SU-DHL-6 (cell line): ENCODE data around the gene VSX1.

Experiments used
- H2AFZ ChIP-seq: fragments of 200-600 bp; sonication (generic); 2 replicates; pipeline ENCODE4 v1.6.1; 2014; ENCODE audit warnings: low read depth, mild to moderate bottlenecking, moderate library complexity, mixed read lengths, antibody characterized with exemption, low read length; ENCODE audit not compliant: severe bottlenecking
- H3F3A ChIP-seq: fragments of 200-600 bp; shearing (Covaris generic); 2 replicates; pipeline ENCODE4 v1.6.0; 2016; ENCODE audit warnings: antibody characterized with exemption, mild to moderate bottlenecking; ENCODE audit not compliant: insufficient read depth
- H3K27ac ChIP-seq: fragments of 200-600 bp; sonication (generic); 2 replicates; pipeline ENCODE4 v1.5.1; 2016; ENCODE audit warnings: low read depth, mild to moderate bottlenecking, low read length, moderate library complexity, mixed read lengths
- H3K27me3 ChIP-seq: fragments of 200-600 bp; sonication (generic), shearing (Covaris generic); 2 replicates; pipeline ENCODE4 v1.6.0; 2014; ENCODE audit warnings: mild to moderate bottlenecking, low read length
- H3K36me3 ChIP-seq: fragments of 200-600 bp; sonication (generic); 2 replicates; pipeline ENCODE4 v1.6.1; 2014; ENCODE audit warnings: mild to moderate bottlenecking, low read length, mixed read lengths
- H3K4me2 ChIP-seq: fragments of 300-600, 200-600 bp; shearing (Covaris generic), sonication (generic); 2 replicates; pipeline ENCODE4 v1.6.0; 2014; ENCODE audit warnings: low read length, low read depth, mild to moderate bottlenecking; ENCODE audit not compliant: poor library complexity, severe bottlenecking
- H3K4me3 ChIP-seq: fragments of 200-600 bp; sonication (generic); 2 replicates; pipeline ENCODE4 v1.5.1; 2014; ENCODE audit warnings: antibody characterized with exemption, low read length, mild to moderate bottlenecking, mixed read lengths; ENCODE audit not compliant: insufficient read depth, poor library complexity, severe bottlenecking
- H3K79me2 ChIP-seq: fragments of 200-600 bp; sonication (generic); 2 replicates; pipeline ENCODE4 v1.6.1; 2014; ENCODE audit warnings: mild to moderate bottlenecking, low read length, moderate library complexity; ENCODE audit not compliant: insufficient read depth
- H3K9ac ChIP-seq: fragments of 200-600 bp; sonication (generic); 2 replicates; pipeline ENCODE4 v1.7.0; 2014; ENCODE audit warnings: mild to moderate bottlenecking, low read length
- H3K9me2 ChIP-seq: fragments of 200-600 bp; sonication (generic); replicated peaks from 2 replicates; pipeline ENCODE4 v1.6.1; 2014; ENCODE audit warnings: low read length; ENCODE audit not compliant: insufficient read depth
- H3K9me3 ChIP-seq: fragments of 200-600 bp; sonication (generic); 2 replicates; pipeline ENCODE4 v1.6.1; 2014; ENCODE audit warnings: low read length, mixed read lengths; ENCODE audit not compliant: insufficient read depth
- H4K20me1 ChIP-seq: fragments of 200-600 bp; sonication (generic); 2 replicates; pipeline ENCODE4 v1.6.1; 2014; ENCODE audit warnings: low read depth, mild to moderate bottlenecking, antibody characterized with exemption, low read length, moderate library complexity, mixed read lengths
- EZH2phosphoT487 ChIP-seq: fragments of 200-600 bp; sonication (generic), shearing (Covaris generic); conservative IDR thresholded peaks from 2 replicates; pipeline ENCODE4 v1.6.1; 2018; ENCODE audit warnings: mild to moderate bottlenecking, antibody characterized with exemption, low read length, moderate library complexity, mixed read lengths
- TF ChIP-seq, protein P1 (sequence below): fragments of 200-600 bp; sonication (generic); IDR thresholded peaks from one replicate; pipeline ENCODE4 v1.5.1; 2017; ENCODE audit warnings: antibody characterized with exemption, mild to moderate bottlenecking, low read length, moderate library complexity; ENCODE audit not compliant: insufficient read depth, poor library complexity, severe bottlenecking

The VSX1 gene

DNA sequence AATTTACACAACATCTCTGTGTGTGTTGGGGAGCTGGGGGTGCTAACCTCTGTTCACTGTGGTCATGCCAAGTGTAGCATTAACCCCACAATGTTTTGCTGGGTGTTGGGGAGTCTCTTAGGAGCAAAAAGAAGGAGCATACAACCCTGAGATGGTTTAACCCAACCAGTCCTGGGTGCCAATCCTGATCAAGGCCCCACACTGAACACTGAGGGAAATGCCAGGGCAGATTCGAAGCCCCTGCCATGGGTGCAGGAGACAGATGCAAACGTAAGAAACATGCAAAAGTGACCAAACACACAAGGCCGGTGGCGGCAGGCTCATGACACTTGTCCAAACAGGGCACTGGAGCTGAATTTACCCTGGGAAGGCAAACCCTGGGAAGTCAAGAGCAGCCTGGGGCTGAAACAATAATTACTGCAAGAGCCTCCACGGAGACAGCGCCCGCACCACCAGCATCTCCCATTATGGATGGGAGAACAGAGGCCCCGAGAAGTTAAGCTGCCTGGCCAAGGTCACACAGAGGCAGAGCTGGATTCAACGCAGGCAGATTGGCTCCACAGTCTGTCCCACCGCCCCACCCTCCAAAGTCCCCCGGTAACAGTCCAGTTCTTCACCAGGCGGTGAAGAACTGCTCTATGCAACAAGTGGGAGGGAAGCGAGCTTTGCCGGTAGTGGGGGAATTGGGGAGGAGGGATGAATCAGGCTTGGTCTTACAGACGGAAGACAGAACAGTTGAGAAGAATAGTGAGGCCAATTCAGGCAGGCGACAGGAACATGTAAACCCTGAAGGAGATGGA, 32.5 kb downstream of the VSX1 start:
- Histone ChIP-seq H3K9me2 (no peaks in the 10 kb centered on the region), H3K9me3 (no peaks in the 10 kb centered on the region), H3K27me3 (no peaks in the 10 kb centered on the region), H3K79me2 (no peaks in the 10 kb centered on the region), H3K27ac (no peak overlapping the region), H2AFZ (no peak overlapping the region), H3K9ac (no peak overlapping the region), H4K20me1 (no peaks in the 10 kb centered on the region), H3K4me2 (no peak overlapping the region), H3K36me3 (no peaks in the 10 kb centered on the region), H3F3A (no peaks in the 10 kb centered on the region), H3K4me3 (no peak overlapping the region)
- TF ChIP-seq EZH2phosphoT487: no peak
- TF ChIP-seq, protein P1, sequence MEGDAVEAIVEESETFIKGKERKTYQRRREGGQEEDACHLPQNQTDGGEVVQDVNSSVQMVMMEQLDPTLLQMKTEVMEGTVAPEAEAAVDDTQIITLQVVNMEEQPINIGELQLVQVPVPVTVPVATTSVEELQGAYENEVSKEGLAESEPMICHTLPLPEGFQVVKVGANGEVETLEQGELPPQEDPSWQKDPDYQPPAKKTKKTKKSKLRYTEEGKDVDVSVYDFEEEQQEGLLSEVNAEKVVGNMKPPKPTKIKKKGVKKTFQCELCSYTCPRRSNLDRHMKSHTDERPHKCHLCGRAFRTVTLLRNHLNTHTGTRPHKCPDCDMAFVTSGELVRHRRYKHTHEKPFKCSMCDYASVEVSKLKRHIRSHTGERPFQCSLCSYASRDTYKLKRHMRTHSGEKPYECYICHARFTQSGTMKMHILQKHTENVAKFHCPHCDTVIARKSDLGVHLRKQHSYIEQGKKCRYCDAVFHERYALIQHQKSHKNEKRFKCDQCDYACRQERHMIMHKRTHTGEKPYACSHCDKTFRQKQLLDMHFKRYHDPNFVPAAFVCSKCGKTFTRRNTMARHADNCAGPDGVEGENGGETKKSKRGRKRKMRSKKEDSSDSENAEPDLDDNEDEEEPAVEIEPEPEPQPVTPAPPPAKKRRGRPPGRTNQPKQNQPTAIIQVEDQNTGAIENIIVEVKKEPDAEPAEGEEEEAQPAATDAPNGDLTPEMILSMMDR: no peak

DNA sequence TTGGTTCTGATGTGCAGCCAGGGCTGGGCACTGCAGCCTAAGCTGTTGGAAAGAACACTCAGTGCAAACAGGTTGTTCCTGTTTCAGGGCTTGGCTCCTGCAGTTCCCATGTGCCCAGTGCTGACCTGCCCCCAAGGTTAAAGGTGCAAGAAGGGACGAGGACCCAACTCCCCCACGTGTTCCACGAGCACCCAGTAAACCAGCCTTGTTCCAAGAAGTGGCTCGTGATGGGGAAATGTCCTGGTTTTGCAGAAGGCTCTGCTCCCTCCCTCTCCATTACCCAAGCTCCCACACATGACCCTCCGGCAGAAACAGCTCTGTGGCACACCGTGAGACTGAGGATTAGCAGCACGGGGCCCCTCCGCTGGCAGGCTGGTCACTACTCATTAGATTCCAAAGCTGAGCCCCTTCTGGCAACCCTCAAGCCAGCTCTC, 33.4 kb downstream of the VSX1 start:
- no peak overlapping the region for H3K4me2 ChIP-seq

DNA sequence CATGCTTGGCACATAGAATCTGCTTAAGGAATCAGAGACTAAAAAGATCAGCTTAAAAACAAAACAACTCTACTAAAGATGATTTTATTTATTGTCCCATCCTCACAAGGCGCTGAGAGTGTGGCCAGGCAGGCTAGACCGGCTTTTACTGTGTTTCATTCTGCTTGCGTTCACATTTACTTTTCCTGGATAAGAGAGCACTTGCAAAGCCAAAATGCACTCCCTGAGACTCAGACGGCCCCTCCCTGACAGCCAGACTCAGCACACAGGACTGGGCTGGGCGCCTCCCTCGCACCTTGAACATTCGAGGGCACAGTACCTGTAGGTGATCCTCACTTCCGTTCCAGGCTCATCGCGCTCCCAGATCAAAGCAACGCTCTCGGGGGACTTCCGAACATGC, 34.2 kb downstream of the VSX1 start:
- Histone ChIP-seq H3K9ac (no peak overlapping the region), H4K20me1 (no peaks in the 10 kb centered on the region), H3K4me3 (no peak overlapping the region), H3K27ac (no peak overlapping the region), H3K4me2 (no peak overlapping the region), H3K9me2 (no peaks in the 10 kb centered on the region), H3K27me3 (no peaks in the 10 kb centered on the region), H3K9me3 (no peaks in the 10 kb centered on the region), H2AFZ (no peak overlapping the region), H3K36me3 (no peaks in the 10 kb centered on the region), H3K79me2 (no peaks in the 10 kb centered on the region), H3F3A (no peaks in the 10 kb centered on the region)
- TF ChIP-seq, protein P1: no peak
- TF ChIP-seq EZH2phosphoT487: no peak

More for the DNA sequence above, 33.4 kb downstream of the VSX1 start:
- Histone ChIP-seq H3F3A (no peaks in the 10 kb centered on the region), H2AFZ (no peak overlapping the region), H4K20me1 (no peaks in the 10 kb centered on the region), H3K9me2 (no peaks in the 10 kb centered on the region), H3K27ac (no peak overlapping the region), H3K27me3 (no peaks in the 10 kb centered on the region), H3K9me3 (no peaks in the 10 kb centered on the region), H3K4me3 (no peak overlapping the region), H3K36me3 (no peaks in the 10 kb centered on the region), H3K79me2 (no peaks in the 10 kb centered on the region), H3K9ac (no peak overlapping the region)
- no peak for TF ChIP-seq EZH2phosphoT487
